GM13976 (cell line): ENCODE results near the gene ZNF521.

Experiments
- DNase-seq: peaks from one replicate; pipeline ENCODE4 v3.0.0; 2012; ENCODE audit warnings: low spot score
- in situ Hi-C: fragments of 300-500 bp; cut with MboI; formaldehyde crosslinking; loops from one replicate; pipeline ENCODE4 v1.12.0; 2022; ENCODE audit warnings: low sequenced_read_pairs, mixed read lengths, inconsistent platforms; ENCODE audit not compliant: unreplicated experiment
- TF ChIP-seq, protein P1 (sequence below): IDR thresholded peaks from 2 replicates; pipeline ENCODE4 v1.5.1; 2012; ENCODE audit warnings: borderline replicate concordance, mild to moderate bottlenecking; ENCODE audit not compliant: insufficient read depth; ENCODE audit errors: extremely low read depth, missing control alignments, control extremely low read depth

The ZNF521 gene

DNA sequence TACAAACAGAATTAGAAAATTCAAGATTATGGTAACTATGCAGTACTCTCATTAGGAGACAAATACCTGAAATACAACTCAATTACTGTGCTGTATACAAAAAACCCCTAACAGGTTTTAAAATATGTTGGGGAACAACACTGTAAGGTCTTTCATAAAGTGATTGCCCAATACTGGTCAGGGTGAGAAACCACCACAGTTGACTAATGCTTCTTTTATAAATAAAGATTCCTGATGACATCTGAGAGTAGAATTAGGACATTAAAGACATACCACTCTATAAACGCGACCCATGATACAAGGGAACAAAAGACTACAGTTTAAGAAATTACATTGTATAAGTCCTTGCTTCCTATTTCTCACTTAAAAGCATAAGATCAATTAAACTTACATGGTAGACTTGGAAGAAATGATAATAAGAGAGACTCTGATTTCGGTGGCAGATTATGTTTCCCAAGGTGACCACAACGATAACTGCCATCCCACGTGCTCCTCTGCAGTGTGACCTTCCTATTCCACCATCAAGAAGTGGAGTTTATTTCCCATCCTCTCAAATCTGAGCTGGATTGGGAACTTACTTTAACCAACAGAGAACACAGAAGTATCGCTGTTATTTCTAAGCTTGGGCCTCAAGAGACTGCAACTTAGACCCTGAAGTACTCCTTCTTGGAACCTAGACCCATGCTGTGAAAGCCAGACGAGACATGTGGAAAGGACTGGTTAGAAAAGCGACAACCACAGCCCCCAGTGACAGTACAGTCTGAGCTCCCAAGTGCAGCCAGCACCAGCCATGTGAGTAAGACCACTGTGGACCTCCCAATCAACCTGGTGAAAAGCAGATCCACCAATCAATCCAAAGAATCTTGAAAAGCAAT is 52.3 kb downstream of the ZNF521 start:
- TF ChIP-seq, protein P1, sequence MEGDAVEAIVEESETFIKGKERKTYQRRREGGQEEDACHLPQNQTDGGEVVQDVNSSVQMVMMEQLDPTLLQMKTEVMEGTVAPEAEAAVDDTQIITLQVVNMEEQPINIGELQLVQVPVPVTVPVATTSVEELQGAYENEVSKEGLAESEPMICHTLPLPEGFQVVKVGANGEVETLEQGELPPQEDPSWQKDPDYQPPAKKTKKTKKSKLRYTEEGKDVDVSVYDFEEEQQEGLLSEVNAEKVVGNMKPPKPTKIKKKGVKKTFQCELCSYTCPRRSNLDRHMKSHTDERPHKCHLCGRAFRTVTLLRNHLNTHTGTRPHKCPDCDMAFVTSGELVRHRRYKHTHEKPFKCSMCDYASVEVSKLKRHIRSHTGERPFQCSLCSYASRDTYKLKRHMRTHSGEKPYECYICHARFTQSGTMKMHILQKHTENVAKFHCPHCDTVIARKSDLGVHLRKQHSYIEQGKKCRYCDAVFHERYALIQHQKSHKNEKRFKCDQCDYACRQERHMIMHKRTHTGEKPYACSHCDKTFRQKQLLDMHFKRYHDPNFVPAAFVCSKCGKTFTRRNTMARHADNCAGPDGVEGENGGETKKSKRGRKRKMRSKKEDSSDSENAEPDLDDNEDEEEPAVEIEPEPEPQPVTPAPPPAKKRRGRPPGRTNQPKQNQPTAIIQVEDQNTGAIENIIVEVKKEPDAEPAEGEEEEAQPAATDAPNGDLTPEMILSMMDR = no peak
- no peak for DNase-seq
- in situ Hi-C loops = no loop called here

DNA sequence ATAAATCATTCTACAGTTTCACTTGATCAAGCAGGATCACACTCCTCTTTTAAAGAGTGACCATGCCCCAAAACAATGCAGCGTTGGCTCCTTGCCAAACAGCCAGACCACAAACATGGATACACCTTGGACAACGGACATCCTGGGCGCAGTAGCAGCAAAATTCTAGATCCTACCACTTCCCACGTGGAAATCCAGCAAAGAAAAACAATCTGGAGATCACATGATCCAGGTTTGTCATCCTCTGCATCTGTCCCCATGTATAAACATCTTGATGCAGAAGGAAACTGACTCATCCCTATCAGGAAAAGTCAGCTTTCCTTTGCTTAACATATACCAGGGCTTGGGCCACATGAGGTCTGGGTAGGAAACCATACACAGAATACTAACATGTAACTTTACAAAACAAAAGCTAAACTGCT is 53.1 kb downstream of the ZNF521 start:
- TF ChIP-seq, protein P1 = no peak
- DNase-seq = no peak
- in situ Hi-C loops = no loop called here

DNA sequence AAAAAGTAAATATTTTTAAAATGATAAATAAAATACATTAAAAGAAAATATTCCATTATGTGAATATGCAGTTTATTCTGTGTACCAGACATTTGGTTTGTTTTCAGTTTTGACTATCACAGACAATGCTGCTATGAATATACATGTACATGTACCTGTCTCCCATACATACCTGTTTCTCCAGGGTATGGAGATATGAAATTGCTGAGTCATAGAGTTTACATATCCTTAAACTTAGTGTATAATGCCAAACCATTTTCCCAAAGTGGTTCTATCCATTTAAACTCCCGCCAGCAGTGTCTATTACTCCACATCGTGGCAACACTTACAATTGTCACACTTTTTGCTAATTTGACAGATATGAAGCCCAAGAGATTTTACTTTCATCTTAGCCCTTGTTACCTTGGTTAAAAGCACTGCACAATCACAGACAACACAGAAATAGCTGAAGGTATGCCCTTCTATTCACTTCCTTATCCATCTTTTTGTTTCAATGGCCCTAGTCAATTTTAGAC is 56.3 kb downstream of the ZNF521 start:
- DNase-seq = no peak
- in situ Hi-C loops = no loop called here
- TF ChIP-seq, protein P1 = no peak

DNA sequence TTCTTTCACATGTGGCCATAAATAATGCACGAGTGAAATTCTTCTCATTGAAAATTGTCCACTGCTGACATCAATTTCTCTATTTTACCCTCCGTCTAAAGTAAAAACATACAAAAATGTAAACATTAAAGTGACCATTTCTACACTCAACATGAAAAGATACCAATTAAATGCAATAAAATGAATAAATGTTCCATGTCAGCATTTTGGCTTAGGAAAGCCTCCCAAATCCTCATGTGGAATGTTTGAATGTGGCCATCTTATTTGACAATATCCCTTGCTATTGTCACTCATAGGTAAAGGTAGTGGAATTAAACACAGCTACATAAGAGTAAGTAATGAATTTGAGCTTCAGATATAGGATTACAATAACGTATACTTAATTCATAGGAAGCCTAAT is 60.8 kb downstream of the ZNF521 start:
- TF ChIP-seq, protein P1 = no peak
- in situ Hi-C loops = no loop called here
- no peak for DNase-seq

DNA sequence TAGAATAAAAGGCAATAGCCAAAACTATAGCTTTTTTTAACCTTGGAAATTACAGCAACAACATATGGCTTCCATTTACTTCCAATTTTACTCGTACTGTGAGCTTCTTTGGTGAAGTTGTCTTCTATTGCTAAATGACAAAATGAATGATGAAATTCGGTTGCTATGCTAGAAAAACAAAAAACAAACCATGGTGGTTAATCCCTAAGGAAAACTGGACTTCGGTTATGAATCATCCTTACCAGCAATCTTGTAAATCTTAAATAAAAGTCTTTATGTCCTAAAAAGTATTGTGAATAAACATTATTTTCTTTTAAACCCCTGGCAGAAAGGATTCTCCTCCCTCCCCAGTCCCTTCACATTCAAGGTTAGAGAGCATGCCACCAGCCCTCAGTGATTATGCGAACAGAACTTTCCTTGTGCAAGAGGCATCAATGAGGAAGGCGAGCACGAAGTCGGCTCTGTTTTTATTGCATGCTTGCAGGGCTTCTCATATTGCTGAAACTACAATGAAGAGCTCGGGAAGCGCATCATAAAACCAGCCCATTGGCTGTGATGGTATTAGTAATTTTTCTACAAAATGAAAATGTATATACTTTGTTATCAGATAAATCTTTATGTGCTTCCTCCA is 62.9 kb downstream of the ZNF521 start:
- in situ Hi-C loops = no loop called here
- TF ChIP-seq, protein P1 = no peak
- no peak for DNase-seq

DNA sequence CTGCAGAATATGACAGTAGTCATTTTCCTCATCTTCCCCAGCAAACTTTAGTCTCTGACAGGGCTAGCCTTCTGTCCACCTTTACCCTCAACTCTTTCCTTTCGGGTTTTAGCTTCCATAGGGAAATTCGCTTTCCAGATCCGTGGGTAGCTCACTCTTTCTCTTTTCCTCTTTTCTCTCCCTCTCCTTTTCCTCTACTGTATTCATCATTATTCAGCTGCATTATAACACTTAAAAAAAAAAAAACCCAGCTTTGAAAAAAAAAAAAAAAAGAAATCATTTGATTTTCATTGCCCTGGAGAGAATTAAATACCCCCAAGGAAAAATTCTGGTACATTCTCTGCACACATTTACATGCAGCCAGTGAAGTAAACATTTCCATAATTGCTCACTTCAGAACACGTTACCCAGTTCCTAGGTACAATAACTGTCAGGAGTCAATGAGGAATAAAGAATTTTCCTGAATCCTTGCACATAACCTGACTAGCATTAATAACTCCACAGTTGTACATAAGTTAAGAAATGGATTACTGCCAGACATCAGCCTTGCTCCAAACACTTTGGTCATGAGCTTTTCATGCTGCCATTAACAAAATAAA is 63.5 kb downstream of the ZNF521 start:
- TF ChIP-seq, protein P1 = no peak
- no peak for DNase-seq
- in situ Hi-C loops = no loop called here
